GM21367 (cell line): ENCODE results near the gene SERPINH1.

Source experiments
- ATAC-seq: cut with Tn5 transposase; IDR thresholded peaks from one replicate; pipeline ENCODE4 v1.9.1; 2021; ENCODE audit not compliant: unreplicated experiment

The SERPINH1 gene

DNA sequence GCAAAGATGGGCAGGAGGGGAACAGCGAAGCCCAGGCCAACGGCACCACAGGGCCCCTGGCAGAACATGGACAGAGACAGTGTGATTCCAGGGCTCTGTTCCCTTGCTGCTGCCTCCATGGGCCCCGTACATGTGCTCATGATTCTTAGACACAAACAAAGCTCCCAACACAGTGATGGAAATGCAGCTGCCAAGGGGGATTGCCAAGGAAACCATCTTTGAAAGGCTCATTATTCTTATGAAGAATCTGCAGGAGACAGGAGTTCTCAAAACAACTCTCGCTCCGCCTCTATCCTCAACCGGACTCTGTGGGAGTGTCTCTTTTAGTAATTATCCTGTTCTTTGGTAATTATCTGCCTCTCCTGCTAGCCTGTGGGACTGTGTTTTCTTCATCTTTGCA is 32.2 kb downstream of the SERPINH1 start:
- no peak for ATAC-seq

DNA sequence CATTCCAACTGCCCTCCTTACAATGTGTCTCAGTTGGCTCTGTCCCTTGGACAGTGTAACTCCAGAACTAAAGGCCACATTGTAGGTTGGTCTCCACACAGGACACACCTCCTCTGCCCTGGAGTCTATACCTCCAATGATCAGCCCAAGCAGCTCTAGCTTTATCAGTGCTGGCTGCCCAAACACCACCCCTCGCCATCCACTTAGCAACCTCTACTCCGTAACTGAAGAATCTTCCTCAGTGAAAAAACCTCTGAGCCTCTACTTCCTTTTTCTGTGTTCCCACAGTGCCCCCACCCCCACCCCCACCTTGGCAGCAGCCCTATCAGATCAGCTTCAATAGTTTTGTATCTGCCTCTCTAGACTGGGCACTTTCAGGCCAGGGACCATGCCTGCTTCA is 33.4 kb downstream of the SERPINH1 start:
- ATAC-seq: no peak

DNA sequence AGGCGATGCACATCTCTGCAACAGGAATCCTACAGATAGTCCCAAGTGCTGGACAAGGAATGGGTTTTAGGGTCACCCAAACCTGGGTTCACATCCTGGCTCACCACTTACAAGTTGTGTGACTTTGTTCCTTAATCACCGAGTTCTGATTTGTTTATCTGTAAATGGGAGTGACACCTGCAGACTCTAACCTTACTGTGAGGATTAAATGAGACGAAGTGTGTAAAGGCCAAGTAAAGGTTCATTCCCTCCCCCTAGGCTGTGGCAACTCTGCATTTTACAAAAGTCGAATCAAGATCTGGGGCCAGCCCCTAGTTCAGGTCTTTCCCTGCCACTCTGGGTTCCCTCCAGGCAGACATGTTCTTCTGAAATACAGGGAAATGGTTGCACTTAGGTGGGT is 34.9 kb downstream of the SERPINH1 start:
- ATAC-seq: no peak

DNA sequence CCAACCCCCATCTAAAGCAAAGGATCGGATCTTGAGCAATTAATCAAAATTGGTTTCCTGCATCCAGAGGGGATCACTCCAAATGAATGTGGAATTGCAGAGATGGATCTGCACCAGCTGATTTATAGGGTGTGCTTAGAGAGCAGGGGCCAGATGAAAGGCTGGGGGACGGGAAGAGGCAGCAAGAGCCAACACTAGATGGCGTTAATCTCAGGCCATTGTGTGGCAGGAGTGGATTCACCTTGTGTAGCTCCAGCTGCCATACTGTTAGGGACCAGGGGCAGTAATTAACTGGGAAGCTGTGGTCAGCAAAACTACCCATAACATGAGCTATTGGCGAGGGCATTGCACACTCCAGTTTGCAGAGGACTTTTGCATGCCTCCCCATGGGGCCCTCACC is 35.6 kb downstream of the SERPINH1 start:
- no peak for ATAC-seq

DNA sequence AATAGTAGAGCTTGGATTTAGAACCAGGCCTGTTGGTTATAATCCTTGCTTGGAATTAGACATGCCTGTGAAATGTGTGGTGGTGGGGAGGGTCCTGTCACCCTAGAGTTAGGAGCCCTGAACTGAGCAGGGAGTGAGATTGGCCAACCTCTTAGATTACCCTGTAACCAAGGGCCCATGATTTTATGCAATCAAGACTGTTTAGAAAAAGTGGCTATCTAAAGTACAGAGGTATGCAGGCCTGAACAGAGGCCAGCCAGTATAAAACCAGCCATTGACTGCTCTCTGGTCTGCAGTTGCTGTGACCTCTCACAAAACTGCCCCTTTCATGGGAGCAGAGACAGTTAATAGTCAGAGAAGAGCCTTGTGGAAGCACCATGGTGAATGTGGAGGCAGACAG is 36.2 kb downstream of the SERPINH1 start:
- ATAC-seq: no peak

DNA sequence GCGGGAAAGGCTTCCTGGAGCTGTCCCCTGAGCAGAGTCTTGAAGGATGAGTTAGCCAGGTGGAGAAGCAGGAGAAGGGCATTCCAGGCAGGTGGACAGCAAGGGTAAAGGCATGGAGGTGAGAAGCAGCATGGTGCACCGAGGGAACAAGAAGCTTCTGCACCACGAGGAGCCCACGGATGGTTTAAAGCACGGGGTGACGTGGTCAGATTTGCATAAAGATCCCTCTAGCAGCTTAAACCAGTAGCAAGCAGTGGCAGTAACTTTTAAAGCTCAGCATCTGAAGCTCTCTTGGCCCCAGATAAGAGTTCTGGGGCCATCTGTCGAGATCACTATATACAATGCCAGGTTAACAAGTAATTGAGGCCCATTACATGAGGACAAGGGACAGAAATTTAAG is 36.8 kb downstream of the SERPINH1 start:
- no peak for ATAC-seq

DNA sequence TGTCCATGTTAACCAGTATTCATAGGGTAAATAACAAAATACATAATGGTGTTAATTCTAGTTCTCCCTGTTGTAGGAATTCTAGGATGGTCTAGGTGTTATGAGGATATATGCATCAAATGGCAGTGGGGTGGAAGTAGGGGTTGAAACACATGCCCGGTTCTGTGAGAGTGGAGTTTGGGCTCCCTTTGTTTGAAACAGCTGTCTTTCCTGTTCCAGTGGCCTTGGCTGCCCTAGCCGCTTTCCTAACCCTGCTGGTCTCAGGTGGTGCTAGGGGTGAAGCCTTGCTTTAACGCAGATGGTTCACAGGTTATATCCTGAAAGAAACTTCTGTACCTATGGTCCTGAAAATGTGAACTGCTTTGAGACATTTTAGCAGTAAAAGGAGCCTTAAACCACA is 38.3 kb downstream of the SERPINH1 start:
- no peak for ATAC-seq

DNA sequence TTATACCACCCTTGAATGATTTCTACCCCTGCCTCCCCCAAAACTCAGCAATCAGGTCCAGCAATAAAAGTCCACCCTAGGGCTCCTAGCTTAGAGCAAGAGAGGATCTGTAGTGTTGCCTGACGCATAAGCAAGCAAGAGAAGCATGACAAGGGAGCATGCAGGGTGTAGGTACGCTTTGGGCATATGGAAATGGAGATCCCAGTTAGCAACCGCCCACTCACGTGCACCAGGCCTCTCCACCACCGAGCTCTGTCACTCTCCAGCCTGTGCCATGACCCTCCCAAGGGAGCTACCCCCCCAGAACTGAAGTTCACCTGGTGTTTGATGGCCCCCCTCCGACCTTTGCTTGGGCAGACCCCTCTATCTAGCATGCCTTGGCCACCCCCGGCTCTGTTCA is 39.4 kb downstream of the SERPINH1 start:
- ATAC-seq: no peak

DNA sequence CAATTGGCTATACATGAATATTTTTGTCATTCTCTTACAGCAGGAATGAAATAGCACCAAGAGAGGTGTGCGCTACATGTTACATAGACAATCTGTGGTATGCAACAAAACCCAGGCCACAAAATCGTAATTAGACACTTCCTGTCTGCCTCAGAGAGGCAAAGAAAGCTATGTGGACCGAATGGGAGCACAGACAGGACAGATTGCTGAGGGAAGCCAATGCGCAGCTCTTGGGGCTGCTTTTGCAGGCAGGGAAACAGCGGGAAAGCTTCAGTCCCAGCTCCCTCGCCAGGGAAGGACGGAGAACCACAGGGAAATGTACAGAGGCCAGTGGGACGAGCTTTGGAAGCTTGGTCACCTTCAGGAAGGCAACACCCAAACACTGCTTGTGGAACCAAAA is 40.9 kb downstream of the SERPINH1 start:
- no peak for ATAC-seq

DNA sequence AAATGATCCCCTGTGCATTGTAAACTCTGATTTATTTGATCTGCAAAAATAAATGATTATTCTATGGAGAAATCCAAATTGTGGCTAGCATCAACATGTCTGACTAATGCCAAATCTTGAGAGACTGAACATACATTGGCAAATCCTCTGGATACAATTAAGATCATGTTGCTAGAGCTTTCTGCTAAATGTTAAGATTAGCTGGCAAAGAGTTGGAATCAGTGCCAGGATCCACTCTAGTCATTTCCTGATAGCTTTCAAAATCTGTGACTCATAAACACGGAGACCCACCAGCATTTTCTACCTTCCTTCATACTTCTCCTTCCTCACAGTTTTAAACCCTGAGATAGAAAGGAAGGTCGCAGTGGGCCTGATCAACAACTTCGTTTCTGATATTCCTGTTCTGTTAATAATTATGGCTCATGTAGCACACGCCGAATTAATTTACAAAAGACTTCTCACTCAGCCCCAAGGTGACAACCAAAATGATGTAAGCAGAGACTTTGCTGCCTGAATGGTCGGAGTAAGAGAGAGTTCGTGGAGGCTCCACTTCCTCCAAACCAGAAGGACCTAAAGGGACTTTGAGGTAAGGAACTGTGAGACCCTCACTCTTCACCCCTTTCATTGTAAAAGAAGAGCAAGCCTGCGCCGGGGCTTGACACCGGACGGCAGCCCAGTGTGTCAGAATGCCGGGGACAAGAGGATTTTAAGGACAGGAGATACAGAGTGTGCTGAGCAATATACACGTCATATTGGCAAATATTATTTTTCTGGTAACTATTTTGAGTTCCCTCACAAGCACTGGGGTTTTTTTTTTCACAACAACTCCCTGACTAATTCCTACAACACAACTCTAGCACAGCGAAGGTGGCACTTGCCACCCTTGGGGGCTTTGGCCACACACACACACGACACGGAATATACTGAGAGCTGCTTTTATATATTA is 42.0 kb downstream of the SERPINH1 start:
- no peak for ATAC-seq

DNA sequence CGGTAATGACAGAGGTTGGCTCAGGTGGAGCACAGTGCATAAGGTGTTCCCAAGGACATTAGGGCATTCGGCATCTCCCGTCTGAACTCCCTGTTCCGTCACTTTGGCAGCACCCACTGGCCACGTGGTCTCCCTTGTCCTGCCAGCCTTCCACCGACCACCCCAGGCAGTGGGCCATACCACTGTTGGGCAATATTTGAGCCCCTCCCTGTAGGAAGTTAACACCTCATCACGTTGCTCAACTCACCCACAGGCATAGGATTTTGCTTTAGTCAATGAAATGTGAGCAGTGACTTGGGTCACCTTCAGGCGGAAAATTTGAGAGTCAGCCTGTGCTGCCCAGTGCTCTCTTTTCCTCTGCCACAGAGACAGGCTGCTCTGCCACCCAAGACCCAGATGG is 44.0 kb downstream of the SERPINH1 start:
- ATAC-seq: no peak

DNA sequence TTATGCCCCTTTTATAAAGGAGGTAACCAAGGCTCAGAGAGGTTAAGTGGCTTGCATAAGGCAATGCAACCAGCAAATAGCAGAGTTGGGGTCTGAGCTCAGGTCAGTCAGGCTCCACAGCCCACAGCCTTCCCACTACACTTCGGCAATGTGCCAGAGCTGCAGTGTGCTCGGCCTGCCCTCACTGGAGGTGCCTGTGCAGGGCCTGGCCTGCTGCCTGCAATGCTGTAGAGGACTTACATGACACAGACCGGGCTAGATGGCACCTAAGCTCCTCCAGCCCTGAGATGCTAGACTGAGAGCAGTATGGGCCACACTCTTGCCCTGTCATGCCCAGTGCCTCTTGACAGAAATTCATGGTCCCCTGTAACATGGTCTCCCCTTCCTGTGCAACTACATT is 49.8 kb downstream of the SERPINH1 start:
- no peak for ATAC-seq

DNA sequence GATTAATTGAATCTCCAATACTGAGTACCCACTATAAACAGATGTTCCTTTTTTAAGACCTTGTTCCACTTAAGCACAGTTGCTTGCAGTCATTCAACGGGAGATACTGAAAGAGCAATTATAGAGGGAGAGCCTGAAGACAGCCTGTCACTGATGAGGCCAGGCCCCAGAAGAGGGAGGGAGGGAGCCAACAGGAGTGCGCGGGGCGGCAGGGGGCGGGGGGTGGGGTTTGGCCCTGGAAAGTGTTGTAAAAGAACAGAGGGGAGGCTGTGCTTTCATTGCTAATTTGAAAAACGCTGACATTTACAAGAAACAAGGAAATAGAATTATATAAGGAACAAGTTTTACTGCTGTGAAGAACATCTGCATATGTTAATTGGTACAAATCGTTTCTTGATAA is 53.7 kb downstream of the SERPINH1 start:
- ATAC-seq: no peak

DNA sequence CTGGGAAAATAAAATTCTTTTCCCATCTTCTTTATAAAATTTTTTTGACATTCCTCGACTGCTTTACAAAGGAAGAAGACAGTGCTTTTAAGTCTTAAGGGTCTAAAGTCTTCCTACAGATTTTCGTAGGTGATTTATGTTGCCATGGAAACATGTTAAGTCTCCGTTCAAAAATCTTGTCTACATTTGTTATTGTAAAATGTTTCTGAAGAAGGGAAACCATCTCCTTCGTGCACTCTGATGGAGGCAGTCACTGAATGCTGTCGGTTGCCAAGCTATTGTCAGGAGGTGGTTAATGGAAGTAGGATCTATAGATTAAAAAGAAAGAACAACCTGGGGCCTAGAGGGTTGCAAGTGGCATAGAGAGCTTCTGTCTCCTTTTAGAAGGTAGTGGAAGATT is 54.2 kb downstream of the SERPINH1 start:
- no peak for ATAC-seq
